Eye (tissue), 1 donor: Measurements from ENCODE around the gene SLC4A1.

Source experiments
- DNase-seq: peaks from one replicate; pipeline ENCODE4 v3.0.0-alpha.2; 2015

Gene SLC4A1

GRCh38 chr17:44267818-44268490 lies at the start of gene SLC4A1:
Gene SLC4A1 (minus strand): TSS chr17:44268135. CDS start chr17:44262866, 5,269 bp downstream.
- no peak for DNase-seq

- no peak for DNase-seq
Observed at GRCh38 chr17:44317545-44317944, 49.6 kb upstream of the SLC4A1 start.

- DNase-seq = no peak
Observed at GRCh38 chr17:44315760-44316731, 48.1 kb upstream of the SLC4A1 start.

GRCh38 chr17:44314869-44315661 lies 47.1 kb upstream of the SLC4A1 start:
- DNase-seq = peak; percentile 44

GRCh38 chr17:44314524-44314868 lies 46.6 kb upstream of the SLC4A1 start:
- DNase-seq = no peak

- DNase-seq = no peak
Observed at GRCh38 chr17:44314031-44314430, 46.1 kb upstream of the SLC4A1 start.

GRCh38 chr17:44312396-44313104 lies 44.6 kb upstream of the SLC4A1 start:
- no peak for DNase-seq

GRCh38 chr17:44311562-44312181 lies 43.7 kb upstream of the SLC4A1 start:
- DNase-seq = no peak

- DNase-seq = peak; percentile 51
Observed at GRCh38 chr17:44310609-44311376, 42.9 kb upstream of the SLC4A1 start.

GRCh38 chr17:44310188-44310587 lies 42.3 kb upstream of the SLC4A1 start:
- no peak for DNase-seq

- no peak for DNase-seq
Observed at GRCh38 chr17:44309472-44309871, 41.5 kb upstream of the SLC4A1 start.

GRCh38 chr17:44308865-44309264 lies 40.9 kb upstream of the SLC4A1 start:
- DNase-seq = no peak

GRCh38 chr17:44308320-44308818 lies 40.4 kb upstream of the SLC4A1 start, which contains the start of gene RUNDC3A:
Gene RUNDC3A (plus strand): TSS chr17:44308601. CDS start chr17:44308833, 232 bp downstream.
- DNase-seq = peak; percentile 97

- DNase-seq = peak; percentile 89
Observed at GRCh38 chr17:44307387-44308186, 39.7 kb upstream of the SLC4A1 start.

GRCh38 chr17:44304651-44305050 lies 36.7 kb upstream of the SLC4A1 start:
- no peak for DNase-seq

GRCh38 chr17:44297975-44298374 lies 30.0 kb upstream of the SLC4A1 start:
- DNase-seq = no peak

- DNase-seq = no peak
Observed at GRCh38 chr17:44293509-44294226, 25.7 kb upstream of the SLC4A1 start.

GRCh38 chr17:44287651-44288050 lies 19.7 kb upstream of the SLC4A1 start:
- DNase-seq = no peak

GRCh38 chr17:44284024-44284400 lies 16.1 kb upstream of the SLC4A1 start:
- no peak for DNase-seq
